Measurements from ENCODE around the gene CORO7. TPM values are rescaled to one million over a fixed set of nuclear protein-coding genes. Genes with fewer than 3 reads are reported as not detected.

Gene CORO7
- polyA plus RNA-seq, 1 donor from 2014 or later = 57.6 TPM

DNA sequence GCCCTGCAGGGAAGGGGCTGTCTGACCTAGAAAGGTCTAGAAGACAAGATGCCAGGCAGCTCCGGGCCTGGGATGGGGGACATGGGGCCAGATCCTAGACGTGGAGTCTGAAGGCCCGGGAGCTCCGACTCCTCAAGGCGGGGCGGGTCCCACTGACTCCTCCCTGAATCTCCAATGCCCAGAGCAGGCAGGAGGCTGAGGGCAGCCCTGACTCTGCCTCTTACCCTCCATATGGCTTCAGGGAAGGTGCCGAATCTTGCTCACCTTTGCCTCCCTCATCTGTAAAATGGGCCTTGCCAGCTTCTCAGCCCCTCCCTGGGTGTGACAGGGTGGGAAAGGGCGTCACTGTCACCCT, 30.0 kb downstream of the CORO7 start:
- no peaks in the 10 kb centered on the region for H3K27me3 ChIP-seq (ENCODE audit: insufficient read depth, low read depth, low read length)
- no peaks in the 10 kb centered on the region for H4K20me1 ChIP-seq (ENCODE audit: insufficient read depth)
- H3K4me3 ChIP-seq (ENCODE audit: low read length) = no peak overlapping the region
- H3K9ac ChIP-seq (ENCODE audit: low read length) = no peak overlapping the region
- H3K79me2 ChIP-seq (replicated peaks; ENCODE audit: insufficient read depth, low read length) = no peaks in the 10 kb centered on the region
- no peak for TF ChIP-seq REST (IDR thresholded peaks at IDR 0.05; ENCODE audit: borderline replicate concordance)
- TF ChIP-seq EZH2 (IDR thresholded peaks at IDR 0.05; ENCODE audit: borderline replicate concordance, insufficient read depth, low read length, poor library complexity, severe bottlenecking) = no peak
- TF ChIP-seq EP300 (conservative IDR thresholded peaks at IDR 0.05; ENCODE audit: poor library complexity, severe bottlenecking) = no peak
- no peak for TF ChIP-seq MXI1 (conservative IDR thresholded peaks at IDR 0.05; ENCODE audit: poor library complexity, severe bottlenecking)
- no peak for TF ChIP-seq POLR2AphosphoS5 (IDR thresholded peaks at IDR 0.05)
- TF ChIP-seq TAF1 (IDR thresholded peaks at IDR 0.05; ENCODE audit: low read depth) = no peak
- TF ChIP-seq SMC3 (conservative IDR thresholded peaks at IDR 0.05; ENCODE audit: poor library complexity) = no peak
- TF ChIP-seq RAD21 (conservative IDR thresholded peaks at IDR 0.05) = no peak
- TF ChIP-seq, protein P1, sequence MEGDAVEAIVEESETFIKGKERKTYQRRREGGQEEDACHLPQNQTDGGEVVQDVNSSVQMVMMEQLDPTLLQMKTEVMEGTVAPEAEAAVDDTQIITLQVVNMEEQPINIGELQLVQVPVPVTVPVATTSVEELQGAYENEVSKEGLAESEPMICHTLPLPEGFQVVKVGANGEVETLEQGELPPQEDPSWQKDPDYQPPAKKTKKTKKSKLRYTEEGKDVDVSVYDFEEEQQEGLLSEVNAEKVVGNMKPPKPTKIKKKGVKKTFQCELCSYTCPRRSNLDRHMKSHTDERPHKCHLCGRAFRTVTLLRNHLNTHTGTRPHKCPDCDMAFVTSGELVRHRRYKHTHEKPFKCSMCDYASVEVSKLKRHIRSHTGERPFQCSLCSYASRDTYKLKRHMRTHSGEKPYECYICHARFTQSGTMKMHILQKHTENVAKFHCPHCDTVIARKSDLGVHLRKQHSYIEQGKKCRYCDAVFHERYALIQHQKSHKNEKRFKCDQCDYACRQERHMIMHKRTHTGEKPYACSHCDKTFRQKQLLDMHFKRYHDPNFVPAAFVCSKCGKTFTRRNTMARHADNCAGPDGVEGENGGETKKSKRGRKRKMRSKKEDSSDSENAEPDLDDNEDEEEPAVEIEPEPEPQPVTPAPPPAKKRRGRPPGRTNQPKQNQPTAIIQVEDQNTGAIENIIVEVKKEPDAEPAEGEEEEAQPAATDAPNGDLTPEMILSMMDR (IDR thresholded peaks at IDR 0.05; ENCODE audit: poor library complexity, severe bottlenecking) = no peak
- H3K4me2 ChIP-seq (ENCODE audit: low read length) = no peak overlapping the region
- no peak overlapping the region for H3K27ac ChIP-seq (ENCODE audit: low read length)
- H2AFZ ChIP-seq (ENCODE audit: low read depth, low read length) = no peak overlapping the region
- no peaks in the 10 kb centered on the region for H3K9me2 ChIP-seq (ENCODE audit: insufficient read depth, low read length)
- H3F3A ChIP-seq (ENCODE audit: insufficient read depth, low read length, poor library complexity, severe bottlenecking) = no peaks in the 10 kb centered on the region
- no peaks in the 10 kb centered on the region for H3K36me3 ChIP-seq (ENCODE audit: insufficient read depth, low read length)
- H3K9me3 ChIP-seq (ENCODE audit: low read length) = no peaks in the 10 kb centered on the region

GRCh38 chr16:4385789-4386450, 30.5 kb downstream of the CORO7 start:
- no peaks in the 10 kb centered on the region for H3K27me3 ChIP-seq (ENCODE audit: insufficient read depth, low read depth, low read length)
- H3K9me3 ChIP-seq (ENCODE audit: low read length) = no peaks in the 10 kb centered on the region
- no peaks in the 10 kb centered on the region for H3K79me2 ChIP-seq (replicated peaks; ENCODE audit: insufficient read depth, low read length)
- H3K9me2 ChIP-seq (ENCODE audit: insufficient read depth, low read length) = no peaks in the 10 kb centered on the region
- no peak overlapping the region for H3K9ac ChIP-seq (ENCODE audit: low read length)
- no peak overlapping the region for H2AFZ ChIP-seq (ENCODE audit: low read depth, low read length)
- H3K4me3 ChIP-seq (ENCODE audit: low read length) = no peak overlapping the region
- TF ChIP-seq TAF1 (IDR thresholded peaks at IDR 0.05; ENCODE audit: low read depth) (no peak), EP300 (conservative IDR thresholded peaks at IDR 0.05; ENCODE audit: poor library complexity, severe bottlenecking) (no peak), POLR2AphosphoS5 (IDR thresholded peaks at IDR 0.05) (no peak), REST (IDR thresholded peaks at IDR 0.05; ENCODE audit: borderline replicate concordance) (no peak), EZH2 (IDR thresholded peaks at IDR 0.05; ENCODE audit: borderline replicate concordance, insufficient read depth, low read length, poor library complexity, severe bottlenecking) (no peak), SMC3 (conservative IDR thresholded peaks at IDR 0.05; ENCODE audit: poor library complexity) (no peak), RAD21 (conservative IDR thresholded peaks at IDR 0.05) (no peak), MXI1 (conservative IDR thresholded peaks at IDR 0.05; ENCODE audit: poor library complexity, severe bottlenecking) (no peak)
- TF ChIP-seq, protein P1 (IDR thresholded peaks at IDR 0.05; ENCODE audit: poor library complexity, severe bottlenecking) = no peak
- no peaks in the 10 kb centered on the region for H3K36me3 ChIP-seq (ENCODE audit: insufficient read depth, low read length)
- H3K4me2 ChIP-seq (ENCODE audit: low read length) = no peak overlapping the region
- no peak overlapping the region for H3K27ac ChIP-seq (ENCODE audit: low read length)
- H3F3A ChIP-seq (ENCODE audit: insufficient read depth, low read length, poor library complexity, severe bottlenecking) = no peaks in the 10 kb centered on the region
- H4K20me1 ChIP-seq (ENCODE audit: insufficient read depth) = no peaks in the 10 kb centered on the region

Measured in neural cell (in vitro differentiated cells).